IMR-90 (cell line): ENCODE measurements around the gene PTGS1. TPM values are rescaled to one million over a fixed set of nuclear protein-coding genes. Genes with fewer than 3 reads are reported as not detected.

Experiments used
- ATAC-seq: fragments of 200-7000 bp; cut with Tn5 transposase; 2 replicates; pipeline ENCODE4 v1.9.1; 2020; ENCODE audit warnings: low read depth, mild to moderate bottlenecking, moderate library complexity
- BruUV-seq: library from RNA; stranded (reverse); fragments of 400-500 nt; replicated peaks from 2 replicates; lab custom pipeline; 2021; lab: Mats Ljungman, UMichigan
- CTCF ChIA-PET: fragments of 300-600 bp; formaldehyde crosslinking; extraction: SDS; loops from one replicate; lab custom pipeline; 2021; ENCODE audit warnings: antibody characterized with exemption; lab: Yijun Ruan, JAX
- POLR2A ChIA-PET: fragments of 300-600 bp; sonication (Branson Sonifier 250); formaldehyde crosslinking; loops from one replicate; lab custom pipeline; 2022; ENCODE audit warnings: antibody characterized with exemption; ENCODE audit not compliant: unreplicated experiment; lab: Charles Lee
- DNase-seq: peaks from one replicate; pipeline ENCODE4 v3.0.0; 2013
- H2AFZ ChIP-seq: replicated peaks from 2 replicates; pipeline ENCODE3; 2013; ENCODE audit warnings: low read length, mild to moderate bottlenecking; ENCODE audit not compliant: poor library complexity
- H2AK5ac ChIP-seq: 2 replicates; pipeline ENCODE4 v1.6.1; 2013; ENCODE audit warnings: low read depth, low read length, inconsistent platforms
- H2AK9ac ChIP-seq: replicated peaks from 2 replicates; pipeline ENCODE3; 2013; ENCODE audit warnings: mild to moderate bottlenecking, low read depth, low read length, moderate library complexity; ENCODE audit not compliant: poor library complexity
- H2BK120ac ChIP-seq: 2 replicates; pipeline ENCODE4 v1.6.1; 2013; ENCODE audit warnings: low read depth, low read length, inconsistent platforms
- H2BK15ac ChIP-seq: 3 replicates; pipeline ENCODE4 v1.6.1; 2013; ENCODE audit warnings: low read depth, low read length, inconsistent platforms
- H2BK20ac ChIP-seq: 2 replicates; pipeline ENCODE4 v1.6.1; 2013; ENCODE audit warnings: low read depth, mild to moderate bottlenecking, inconsistent platforms, low read length, moderate library complexity
- H2BK5ac ChIP-seq: 2 replicates; pipeline ENCODE4 v1.6.1; 2013; ENCODE audit warnings: mild to moderate bottlenecking, low read depth, low read length, inconsistent platforms; ENCODE audit not compliant: poor library complexity, severe bottlenecking
- H3K14ac ChIP-seq: replicated peaks from 2 replicates; pipeline ENCODE4 v1.6.1; 2013; ENCODE audit warnings: low read depth, low read length, inconsistent platforms
- H3K18ac ChIP-seq: 2 replicates; pipeline ENCODE4 v1.6.1; 2013; ENCODE audit warnings: low read depth, low read length, control low read depth
- H3K23ac ChIP-seq: 2 replicates; pipeline ENCODE4 v1.6.1; 2013; ENCODE audit warnings: low read depth, low read length, inconsistent platforms
- H3K27ac ChIP-seq: 2 replicates; pipeline ENCODE4 v1.5.1; 2013; ENCODE audit warnings: mild to moderate bottlenecking, control low read depth, low read length; ENCODE audit not compliant: insufficient read depth
- H3K27me3 ChIP-seq: 2 replicates; pipeline ENCODE4 v1.6.1; 2013; ENCODE audit warnings: low read length; ENCODE audit not compliant: control insufficient read depth, insufficient read depth
- H3K36me3 ChIP-seq: 2 replicates; pipeline ENCODE4 v1.6.1; 2013; ENCODE audit warnings: low read length, mixed read lengths; ENCODE audit not compliant: control insufficient read depth, insufficient read depth
- H3K4ac ChIP-seq: 2 replicates; pipeline ENCODE4 v1.6.1; 2013; ENCODE audit warnings: low read depth, low read length, inconsistent platforms
- H3K4me1 ChIP-seq: 2 replicates; pipeline ENCODE4 v1.6.1; 2013; ENCODE audit warnings: low read length, mixed read lengths; ENCODE audit not compliant: control insufficient read depth, insufficient read depth
- H3K4me2 ChIP-seq: 2 replicates; pipeline ENCODE4 v1.6.1; 2013; ENCODE audit warnings: low read depth, mild to moderate bottlenecking, control low read depth, low read length, moderate library complexity
- H3K4me3 ChIP-seq: 2 replicates; pipeline ENCODE4 v1.5.1; 2013; ENCODE audit warnings: low read depth, mild to moderate bottlenecking, control low read depth, low read length, moderate library complexity; ENCODE audit not compliant: insufficient read depth
- H3K56ac ChIP-seq: 2 replicates; pipeline ENCODE4 v1.6.1; 2013; ENCODE audit warnings: low read length, inconsistent platforms; ENCODE audit not compliant: insufficient read depth; ENCODE audit errors: extremely low read depth
- H3K79me1 ChIP-seq, 2 experiments: 2 replicates each; pipeline ENCODE4 v1.6.1; 2013; ENCODE audit warnings: low read length in 2 of 2, inconsistent platforms in 1 of 2, low read depth in 1 of 2
- H3K9ac ChIP-seq: 2 replicates; pipeline ENCODE4 v1.6.1; 2013; ENCODE audit warnings: low read depth, low read length, control low read depth
- H3K9me1 ChIP-seq: 2 replicates; pipeline ENCODE4 v1.6.1; 2013; ENCODE audit warnings: low read length, inconsistent platforms; ENCODE audit not compliant: insufficient read depth
- H3K9me3 ChIP-seq: 2 replicates; pipeline ENCODE4 v1.6.1; 2013; ENCODE audit warnings: low read length; ENCODE audit not compliant: control insufficient read depth, insufficient read depth
- H4K20me1 ChIP-seq: 2 replicates; pipeline ENCODE4 v1.6.1; 2013; ENCODE audit warnings: low read length, inconsistent platforms; ENCODE audit not compliant: insufficient read depth
- H4K5ac ChIP-seq: 2 replicates; pipeline ENCODE4 v1.6.1; 2013; ENCODE audit warnings: mild to moderate bottlenecking, low read depth, low read length, control low read depth
- H4K8ac ChIP-seq, 2 experiments: 2 replicates each; pipeline ENCODE4 v1.6.1; 2013; ENCODE audit warnings: low read depth in 2 of 2, low read length in 2 of 2, control low read depth in 1 of 2, inconsistent platforms in 1 of 2
- H4K91ac ChIP-seq: 2 replicates; pipeline ENCODE4 v1.6.1; 2013; ENCODE audit warnings: low read depth, low read length, inconsistent platforms; ENCODE audit not compliant: insufficient read depth
- CEBPB ChIP-seq: IDR thresholded peaks from 2 replicates; pipeline ENCODE4 v1.6.1; 2012; ENCODE audit warnings: low read depth, low read length, improper control_type of control experiment
- CHD1 ChIP-seq: IDR thresholded peaks from 2 replicates; pipeline ENCODE4 v1.6.1; 2012; ENCODE audit warnings: low read depth, low read length, improper control_type of control experiment
- FOS ChIP-seq: fragments of 150-350 bp; IDR thresholded peaks from 2 replicates; pipeline ENCODE4 v1.6.1; 2016; ENCODE audit warnings: low read depth, low read length
- MAFK ChIP-seq: IDR thresholded peaks from 2 replicates; pipeline ENCODE4 v1.6.1; 2012; ENCODE audit warnings: low read depth, low read length, improper control_type of control experiment
- MXI1 ChIP-seq: IDR thresholded peaks from 2 replicates; pipeline ENCODE4 v1.6.1; 2012; ENCODE audit warnings: low read depth, mild to moderate bottlenecking, low read length, moderate library complexity, borderline replicate concordance
- POLR2A ChIP-seq: IDR thresholded peaks from 2 replicates; pipeline ENCODE4 v1.6.1; 2012; ENCODE audit warnings: mild to moderate bottlenecking, low read depth, low read length
- RFX5 ChIP-seq: IDR thresholded peaks from 2 replicates; pipeline ENCODE4 v1.8.0; 2012; ENCODE audit warnings: low read depth, mild to moderate bottlenecking, low read length, moderate library complexity
- SMC3 ChIP-seq: fragments of 150-350 bp; IDR thresholded peaks from 2 replicates; pipeline ENCODE4 v1.6.1; 2016; ENCODE audit warnings: low read depth, mild to moderate bottlenecking, antibody characterized with exemption, low read length, moderate library complexity
- USF2 ChIP-seq: fragments of 150-350 bp; IDR thresholded peaks from 2 replicates; pipeline ENCODE4 v1.6.1; 2017; ENCODE audit warnings: mild to moderate bottlenecking, antibody characterized with exemption, low read length, low read depth
- WGBS, 2 experiments: methylation state at CpG; one replicate each; pipeline versions ENCODE4 v1.1.5 to v1.1.7; 2013; ENCODE audit warnings: missing lambda C conversion rate in 2 of 2; ENCODE audit not compliant: insufficient read length in 1 of 2; ENCODE audit errors: extremely low coverage in 2 of 2; 5-methylcytosine and 5-hydroxymethylcytosine counted together
- dilution Hi-C: fragments of 300-500 bp; cut with HindIII; formaldehyde crosslinking; loops from one replicate; pipeline ENCODE4 v1.14.3; 2018; ENCODE audit warnings: low sequenced_read_pairs; ENCODE audit not compliant: unreplicated experiment
- in situ Hi-C: fragments of 300-500 bp; cut with MboI; formaldehyde crosslinking; loops from 3 replicates; pipeline ENCODE4 v1.14.3; 2019; ENCODE audit warnings: low sequenced_read_pairs, inconsistent platforms, mixed read lengths
- intact Hi-C: fragments of 100-400 bp; cut with micrococcal nuclease; formaldehyde crosslinking; loops from 2 replicates; pipeline ENCODE4 v1.10.0; 2022
- polyA plus RNA-seq, 3 experiments: library from polyadenylated mRNA; depleted of rRNA; stranded (reverse); fragments of >200 nt; gene quantifications; 2 replicates each; pipeline ENCODE4 v1.2.3, GENCODE V29; 2012; ENCODE audit warnings: low replicate concordance in 1 of 3
- total RNA-seq: library from RNA; depleted of rRNA; stranded (reverse); fragments of >200 nt; gene quantifications from 2 replicates; pipeline ENCODE4 v1.2.3, GENCODE V29; 2012

Gene PTGS1
- total and polyA plus RNA-seq, 2 of the 4 experiments (the other 2 are of a cell fraction): 24.7 to 38.3 TPM

- Histone ChIP-seq H3K36me3 (no peaks in the 10 kb centered on the region; the same call in 1 of the 2 replicates), H3K9me1 (no peaks in the 10 kb centered on the region; the same call in 1 of the 2 replicates), H3K4ac (no peak overlapping the region), H3K56ac (no peak overlapping the region), H3K4me3 (no peak overlapping the region), H3K9me3 (no peaks in the 10 kb centered on the region), H2AFZ (no peak overlapping the region), H2BK20ac (no peak overlapping the region), H4K20me1 (no peaks in the 10 kb centered on the region), H2AK5ac (no peak overlapping the region), H3K23ac (no peak overlapping the region), H4K5ac (no peak overlapping the region), H3K27me3 (peaks cover 3% of the 10 kb centered on the region; the same call in 1 of the 2 replicates), H2AK9ac (no peak overlapping the region), H3K79me1 (no peaks in the 10 kb centered on the region), H3K27ac (no peak overlapping the region), H3K14ac (no peak overlapping the region), H4K8ac (no peak overlapping the region), H2BK15ac (no peak overlapping the region), H2BK5ac (no peak overlapping the region), H2BK120ac (no peak overlapping the region), H3K18ac (no peak overlapping the region), H3K4me1 (no peaks in the 10 kb centered on the region), H4K91ac (no peak overlapping the region), H3K4me2 (no peak overlapping the region), H3K9ac (no peak overlapping the region)
- dilution Hi-C loops (no loop called here), intact Hi-C loops (no loop called here), in situ Hi-C loops (no loop called here)
- TF ChIP-seq RFX5 (no peak), USF2 (no peak), MXI1 (no peak), POLR2A (no peak), SMC3 (no peak), CHD1 (no peak), CEBPB (no peak), FOS (no peak), MAFK (no peak)
- POLR2A ChIA-PET: no interaction called here
- no peak for ATAC-seq
- no peak for DNase-seq
- BruUV-seq: no TSS peak
- CTCF ChIA-PET: no interaction called here
- WGBS, 2 experiments: 61% methylated on average over 3 of the region's 7 CpGs; no CpG with 5 or more reads in 1 of the 2 experiments
Measured at GRCh38 chr9:122332644-122333043, 38.2 kb upstream of the PTGS1 start.
